ENCODE results near the gene NELL2. TPM values are rescaled to one million over a fixed set of nuclear protein-coding genes. Genes with fewer than 3 reads are reported as not detected.

NELL2 gene
- total and polyA plus RNA-seq, 9 of the 15 experiments (the other 6 are each of a cell fraction or from before 2014, with no cell fraction given): 0.32 to 1.1 (median 0.53) TPM

DNA sequence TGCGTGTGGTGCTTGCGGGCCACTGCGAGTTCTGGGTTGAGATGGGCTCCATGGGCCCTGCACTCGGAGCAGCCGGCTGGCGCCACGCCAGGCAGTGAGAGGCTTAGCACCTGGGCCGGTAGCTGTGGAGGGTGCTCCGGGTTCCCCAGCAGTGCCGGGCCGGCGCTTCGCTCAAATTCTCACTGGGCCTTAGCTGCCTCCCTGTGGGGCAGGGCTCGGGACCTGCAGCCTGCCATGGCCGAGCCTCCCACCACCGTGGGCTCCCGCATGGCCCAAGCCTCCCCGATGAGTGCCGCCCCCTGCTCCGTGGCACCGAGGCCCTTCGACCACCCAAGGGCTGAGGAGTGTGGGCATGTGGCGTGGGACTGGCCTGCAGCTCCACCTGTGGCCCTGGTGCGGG is 375.7 kb downstream of the NELL2 start (continued):
- TF ChIP-seq U2AF2 (optimal IDR thresholded peaks at IDR 0.05; ENCODE audit: low read depth, low read length) (no peak), TAF1 (IDR thresholded peaks at IDR 0.05; ENCODE audit: control insufficient read depth, extremely low read depth, insufficient read depth, low read length, severe bottlenecking) (no peak), MTA1 (IDR thresholded peaks at IDR 0.05; ENCODE audit: borderline replicate concordance) (no peak), BCL6 (CRISPR knock-in tag; IDR thresholded peaks at IDR 0.05) (no peak), MAFK (IDR thresholded peaks at IDR 0.05; ENCODE audit: low read length) (no peak)

- in situ Hi-C loops (cut with MboI): no loop called here
- Histone ChIP-seq H3K4me3 (no peak overlapping the region), H3K9me3 (replicated peaks; ENCODE audit: control insufficient read depth, insufficient read depth, low read depth, low read length) (no peaks in the 10 kb centered on the region; the same call in 1 of the 2 replicates), H3K27me3 (ENCODE audit: control insufficient read depth in 2 of 2, insufficient read depth in 2 of 2, low read length in 2 of 2) (no peaks in the 10 kb centered on the region), H3K4me1 (replicated peaks in 1 of 2; ENCODE audit: control insufficient read depth in 2 of 2, insufficient read depth in 2 of 2, low read length in 2 of 2) (no peaks in the 10 kb centered on the region), H3K9ac (ENCODE audit: insufficient read depth in 1 of 2, low read depth in 2 of 2, low read length in 2 of 2) (no peak overlapping the region), H3K36me3 (ENCODE audit: control insufficient read depth, insufficient read depth, low read length) (no peaks in the 10 kb centered on the region), H3K79me2 (ENCODE audit: control insufficient read depth, insufficient read depth, low read length) (no peaks in the 10 kb centered on the region), H3K27ac (ENCODE audit: extremely low read depth, low read depth, low read length) (no peak overlapping the region), H2AFZ (ENCODE audit: low read depth, low read length) (no peak overlapping the region), H3K4me2 (ENCODE audit: insufficient read depth, low read length) (no peak overlapping the region), H4K20me1 (replicated peaks; ENCODE audit: control insufficient read depth, insufficient read depth, low read length) (no peaks in the 10 kb centered on the region), H3K9me1 (ENCODE audit: control insufficient read depth, insufficient read depth, low read length) (no peaks in the 10 kb centered on the region)
- POLR2A ChIA-PET: no interaction called here
- ATAC-seq: no peak
- intact Hi-C loops (cut with micrococcal nuclease): no loop called here
- no peak for FAIRE-seq
- 0% methylated on average over 1 of the region's 1 CpG for WGBS (ENCODE audit: insufficient coverage, low coverage, missing lambda C conversion rate)
- DNase-seq (ENCODE audit: extremely low read depth in 1 of 4, low spot score in 3 of 4): no peak
- TF ChIP-seq ZC3H8 (IDR thresholded peaks at IDR 0.05) (no peak), NFATC3 (IDR thresholded peaks at IDR 0.05) (no peak), TSC22D4 (tag; IDR thresholded peaks at IDR 0.05) (no peak), ZNF134 (CRISPR knock-in tag; conservative IDR thresholded peaks at IDR 0.05) (no peak), U2AF1 (optimal IDR thresholded peaks at IDR 0.05; ENCODE audit: low read depth, low read length) (no peak), ZBTB43 (CRISPR knock-in tag; IDR thresholded peaks at IDR 0.05) (no peak), BDP1 (IDR thresholded peaks at IDR 0.05; ENCODE audit: insufficient read depth, insufficient read length) (no peak)
- CTCF ChIA-PET (ENCODE audit: low intra/inter-chr PET ratio): no interaction called here
- no TSS peak for BruUV-seq (replicated peaks)
Observed at GRCh38 chr12:44497044-44497443, 379.1 kb downstream of the NELL2 start.

Data from K562 (cell line).